Heart left ventricle (tissue), 16 donors: Measurements from ENCODE around the gene MPV17L2. TPM values are rescaled to one million over a fixed set of nuclear protein-coding genes. Genes with fewer than 3 reads are reported as not detected.

Experiments used
- ATAC-seq, 4 donors: fragments of 200-7000 bp; cut with Tn5 transposase; one replicate each; pipeline ENCODE4 v1.9.1; 2020 to 2022; ENCODE audit warnings: moderate library complexity in 4 of 4, mild to moderate bottlenecking in 3 of 4, moderate number of reproducible peaks in 1 of 4
- DNase-seq, 5 donors: peaks; one replicate each; pipeline ENCODE4 v3.0.0-alpha.2; 2020
- H3K27ac ChIP-seq, 12 donors: fragments of 200-600 bp; sonication (generic) in 4 of 12; one replicate each; pipeline versions ENCODE4 v1.5.0 to v1.8.0; 2016 to 2022; ENCODE audit warnings: mild to moderate bottlenecking in 2 of 12
- H3K27me3 ChIP-seq, 9 donors: fragments of 200-600 bp; sonication (generic) in 2 of 9; one replicate each; pipeline versions ENCODE4 v1.5.1 to v1.8.0; 2016 to 2022; ENCODE audit warnings: mild to moderate bottlenecking in 3 of 9
- H3K36me3 ChIP-seq, 9 donors: fragments of 200-600 bp; sonication (generic) in 2 of 9; one replicate each; pipeline versions ENCODE4 v1.5.0 to v1.8.0; 2018 to 2022; ENCODE audit warnings: mild to moderate bottlenecking in 2 of 9
- H3K4me1 ChIP-seq, 12 donors: fragments of 200-600 bp; sonication (generic) in 4 of 12; one replicate each; pipeline versions ENCODE4 v1.5.0 to v1.8.0; 2016 to 2022; ENCODE audit warnings: mild to moderate bottlenecking in 3 of 12
- H3K4me3 ChIP-seq, 12 donors: fragments of 200-600 bp; sonication (generic) in 4 of 12; one replicate each; pipeline versions ENCODE4 v1.5.0 to v1.8.0; 2017 to 2022; ENCODE audit warnings: mild to moderate bottlenecking in 9 of 12, moderate library complexity in 4 of 12
- H3K9me3 ChIP-seq, 12 donors: fragments of 200-600 bp; sonication (generic) in 4 of 12; one replicate each; pipeline versions ENCODE4 v1.5.0 to v1.8.0; 2016 to 2022; ENCODE audit warnings: mild to moderate bottlenecking in 1 of 12
- CTCF ChIP-seq, 12 donors: fragments of 200-600 bp; sonication (generic) in 4 of 12; IDR thresholded peaks; one replicate each; pipeline versions ENCODE4 v1.5.0 to v1.8.0; 2018 to 2022; ENCODE audit warnings: antibody characterized with exemption in 12 of 12, mild to moderate bottlenecking in 5 of 12
- POLR2A ChIP-seq, 2 donors: fragments of 450-650 bp; IDR thresholded peaks; one replicate each; pipeline ENCODE4 v1.6.1; 2017; ENCODE audit warnings: antibody characterized with exemption in 2 of 2, mild to moderate bottlenecking in 2 of 2, moderate library complexity in 2 of 2
- WGBS, 4 donors: extraction: QIAGEN DNeasy Blood & Tissue Kit in 2 of 4; methylation state at CpG; one replicate each; pipeline versions ENCODE4 v1.1.5 to v1.1.7; 2013 to 2018; 5-methylcytosine and 5-hydroxymethylcytosine counted together
- intact Hi-C, 10 donors: fragments of 100-400 bp; cut with DNase I; formaldehyde crosslinking; loops; one replicate each; pipeline versions ENCODE4 v1.11.1 to v1.14.2; 2022
- polyA plus RNA-seq, 2 donors: library from polyadenylated mRNA; stranded (reverse); fragments of 200-250 nt; gene quantifications; one replicate each; pipeline ENCODE4 v1.2.3, GENCODE V29; 2013
- total RNA-seq, 9 donors: library from RNA; depleted of rRNA in 2 of 9; stranded (reverse); fragments of >200 nt in 2 of 9; fragmentation: NEBNext Ultra II Directional in 3 of 9; extraction: Animal tissue kit (Norgen Biotek cat#: 25700) in 3 of 9; gene quantifications; one replicate each; pipeline versions ENCODE4 v1.1.0 to v1.2.4, GENCODE V29; 2016 to 2023
- donor health status: ischemic (EF 13 %, LVEDD 7.1; RV severe dilation, severe dysfunction).
- donor health status: healthy with polysubstance abuse.
- donor health status: DM: no; HTN: yes; CAD: no.
- donor health status: DM: no; HTN: no; CAD: no.
- donor health status: ischemic (EF 25% LVEDD 6.9; RV normal size, moderate dysfunction).
- donor health status: ischemic (EF 25% LVEDD 5.7; RV mildly dilated, moderate dysfunction).
- donor health status: healthy.
- donor health status: DM: yes; HTN: yes; CAD: no.
- donor health status: ischemic (EF 35%, LVEDD 5.7; RV mildly dilated, moderate dysfunction).
- donor health status: nonischemic (EF 11% LVEDD 7.7; RV severe dilation, severe dysfunction).
- donor health status: DM: yes; HTN: yes; CAD: no.
- donor health status: PGD.
- donor health status: ischemic (EF 29% LVEDD 5.4; RV normal size, mild dysfunction).
- donor health status: nonischemic (EF 23%, LVEDD 6.1; RV moderate dilation, normal function).

Gene MPV17L2
- total and polyA plus RNA-seq, 11 donors = 10.6 to 59.3 (median 18.9) TPM

GRCh38 chr19:18145391-18145999 lies 47.5 kb upstream of the MPV17L2 start:
- ATAC-seq (no peak), DNase-seq (no peak)
- Histone ChIP-seq H3K9me3 (no peaks in the 10 kb centered on the region), H3K27me3 (no peaks in the 10 kb centered on the region), H3K27ac (no peak overlapping the region), H3K4me1 (no peaks in the 10 kb centered on the region), H3K4me3 (no peak overlapping the region), H3K36me3 (peaks cover 0 to 77% (median 46%) of the 10 kb centered on the region in 9 donors)
- 96 to 99% (median 97%) methylated on average over 10 to 19 of the region's 19 CpGs for WGBS, 4 donors
- intact Hi-C loops = no loop called here
- TF ChIP-seq CTCF (IDR thresholded peaks at IDR 0.05) (no peak), POLR2A (IDR thresholded peaks at IDR 0.05) (no peak)

GRCh38 chr19:18147396-18147795 lies 45.6 kb upstream of the MPV17L2 start:
- no peak overlapping the region for H3K4me3 ChIP-seq
- TF ChIP-seq POLR2A (IDR thresholded peaks at IDR 0.05) (no peak), CTCF (IDR thresholded peaks at IDR 0.05) (no peak)
- no peaks in the 10 kb centered on the region for H3K9me3 ChIP-seq
- WGBS, 4 donors = 88 to 94% (median 93%) methylated on average over 12 to 13 of the region's 13 CpGs
- intact Hi-C loops = no loop called here
- H3K27me3 ChIP-seq = no peaks in the 10 kb centered on the region
- ATAC-seq (no peak), DNase-seq (no peak)
- peaks cover 0 to 57% (median 35%) of the 10 kb centered on the region in 9 donors for H3K36me3 ChIP-seq
- H3K4me1 ChIP-seq = peaks cover 0 to 11% (median 3%) of the 10 kb centered on the region in 12 donors
- no peak overlapping the region for H3K27ac ChIP-seq

GRCh38 chr19:18149596-18149975 lies 43.4 kb upstream of the MPV17L2 start:
- intact Hi-C loops = no loop called here

GRCh38 chr19:18150776-18151624 lies 42.0 kb upstream of the MPV17L2 start:
- ATAC-seq (no peak), DNase-seq (no peak)
- WGBS, 4 donors = 85 to 96% (median 90%) methylated on average over 15 to 18 of the region's 18 CpGs
- peaks cover 4 to 33% (median 14%) of the 10 kb centered on the region in 12 donors for H3K4me1 ChIP-seq
- TF ChIP-seq POLR2A (IDR thresholded peaks at IDR 0.05) = no peak
- TF ChIP-seq CTCF (IDR thresholded peaks at IDR 0.05) = no peak
- intact Hi-C loops = loop anchor here in 7 of 10 donors (5.0 to 10.0 kb wide), 3 partner anchors 34 to 146 kb away; partner anchors contain the start of gene ARRDC2 (in 1 of the 7)
- no peak overlapping the region for H3K27ac ChIP-seq
- H3K36me3 ChIP-seq = peaks cover 0 to 26% (median 7%) of the 10 kb centered on the region in 9 donors
- H3K27me3 ChIP-seq = no peaks in the 10 kb centered on the region
- no peaks in the 10 kb centered on the region for H3K9me3 ChIP-seq
- no peak overlapping the region for H3K4me3 ChIP-seq

More at GRCh38 chr19:18149596-18149975, 43.4 kb upstream of the MPV17L2 start:
- Histone ChIP-seq H3K4me1 (peaks cover 4 to 23% (median 12%) of the 10 kb centered on the region in 12 donors), H3K36me3 (peaks cover 0 to 36% (median 18%) of the 10 kb centered on the region in 9 donors), H3K9me3 (no peaks in the 10 kb centered on the region), H3K27me3 (no peaks in the 10 kb centered on the region), H3K4me3 (no peak overlapping the region), H3K27ac (no peak overlapping the region)
- no peak for DNase-seq
- 79 to 92% (median 90%) methylated on average over 6 to 16 of the region's 16 CpGs for WGBS, 4 donors
- no peak for TF ChIP-seq POLR2A (IDR thresholded peaks at IDR 0.05)
- no peak for ATAC-seq
